Measurements from ENCODE around the gene NINL. TPM values are rescaled to one million over a fixed set of nuclear protein-coding genes. Genes with fewer than 3 reads are reported as not detected.

Gene NINL
- total and polyA plus RNA-seq, 2 experiments from 2014 or later: 23.2 to 24.5 TPM

GRCh38 chr20:25496968-25497401 lies 88.3 kb downstream of the NINL start:
- H3K4me3 ChIP-seq: no peak overlapping the region
- no peaks in the 10 kb centered on the region for H3K36me3 ChIP-seq (replicated peaks; ENCODE audit: insufficient read depth, low read depth)
- H2AFZ ChIP-seq: no peak overlapping the region
- DNase-seq (ENCODE audit: low spot score): no peak
- no peaks in the 10 kb centered on the region for H3K27me3 ChIP-seq
- H3K9me2 ChIP-seq (replicated peaks; ENCODE audit: insufficient read depth): no peaks in the 10 kb centered on the region
- 88% methylated on average over 9 of the region's 9 CpGs for WGBS (ENCODE audit: low lambda C conversion rate, missing lambda C conversion rate)
- no peaks in the 10 kb centered on the region for H3K9me3 ChIP-seq (ENCODE audit: low read depth)
- H3K79me2 ChIP-seq: no peaks in the 10 kb centered on the region
- H3K27ac ChIP-seq: no peak overlapping the region
- H4K20me1 ChIP-seq (ENCODE audit: insufficient read depth, poor library complexity, severe bottlenecking): no peaks in the 10 kb centered on the region
- no peak overlapping the region for H3K4me2 ChIP-seq
- no peaks in the 10 kb centered on the region for H3K4me1 ChIP-seq (ENCODE audit: insufficient read depth)
- no peak for TF ChIP-seq EZH2phosphoT487 (IDR thresholded peaks at IDR 0.05; ENCODE audit: low read depth, severe bottlenecking, unreplicated experiment)
- no peak for TF ChIP-seq CTCF (IDR thresholded peaks at IDR 0.05; ENCODE audit: poor library complexity)
- TF ChIP-seq EZH2 (IDR thresholded peaks at IDR 0.05; ENCODE audit: borderline replicate concordance): no peak

- DNase-seq (ENCODE audit: low spot score): no peak
- Histone ChIP-seq H3K27me3 (no peaks in the 10 kb centered on the region), H4K20me1 (ENCODE audit: insufficient read depth, poor library complexity, severe bottlenecking) (no peaks in the 10 kb centered on the region), H3K4me3 (no peak overlapping the region), H3K27ac (no peak overlapping the region), H3K79me2 (no peaks in the 10 kb centered on the region), H3K4me1 (ENCODE audit: insufficient read depth) (no peaks in the 10 kb centered on the region), H3K9me2 (replicated peaks; ENCODE audit: insufficient read depth) (no peaks in the 10 kb centered on the region), H3K4me2 (no peak overlapping the region), H2AFZ (no peak overlapping the region), H3K9me3 (ENCODE audit: low read depth) (no peaks in the 10 kb centered on the region), H3K36me3 (replicated peaks; ENCODE audit: insufficient read depth, low read depth) (no peaks in the 10 kb centered on the region)
- no peak for TF ChIP-seq EZH2phosphoT487 (IDR thresholded peaks at IDR 0.05; ENCODE audit: low read depth, severe bottlenecking, unreplicated experiment)
- TF ChIP-seq EZH2 (IDR thresholded peaks at IDR 0.05; ENCODE audit: borderline replicate concordance): no peak
- no peak for TF ChIP-seq CTCF (IDR thresholded peaks at IDR 0.05; ENCODE audit: poor library complexity)
- WGBS (ENCODE audit: low lambda C conversion rate, missing lambda C conversion rate): 97% methylated on average over 14 of the region's 14 CpGs
These were observed 89.0 kb downstream of the NINL start for GRCh38 chr20:25496165-25496967.

- no peak overlapping the region for H3K4me3 ChIP-seq
- H3K79me2 ChIP-seq: no peaks in the 10 kb centered on the region
- TF ChIP-seq CTCF (IDR thresholded peaks at IDR 0.05; ENCODE audit: poor library complexity) (no peak), EZH2 (IDR thresholded peaks at IDR 0.05; ENCODE audit: borderline replicate concordance) (no peak), EZH2phosphoT487 (IDR thresholded peaks at IDR 0.05; ENCODE audit: low read depth, severe bottlenecking, unreplicated experiment) (no peak)
- no peak overlapping the region for H2AFZ ChIP-seq
- H3K4me2 ChIP-seq: no peak overlapping the region
- H4K20me1 ChIP-seq (ENCODE audit: insufficient read depth, poor library complexity, severe bottlenecking): no peaks in the 10 kb centered on the region
- no peaks in the 10 kb centered on the region for H3K36me3 ChIP-seq (replicated peaks; ENCODE audit: insufficient read depth, low read depth)
- no peaks in the 10 kb centered on the region for H3K9me2 ChIP-seq (replicated peaks; ENCODE audit: insufficient read depth)
- H3K9me3 ChIP-seq (ENCODE audit: low read depth): no peaks in the 10 kb centered on the region
- DNase-seq (ENCODE audit: low spot score): no peak
- no peaks in the 10 kb centered on the region for H3K27me3 ChIP-seq
- H3K27ac ChIP-seq: no peak overlapping the region
- H3K4me1 ChIP-seq (ENCODE audit: insufficient read depth): no peaks in the 10 kb centered on the region
- 94% methylated on average over 16 of the region's 18 CpGs for WGBS (ENCODE audit: low lambda C conversion rate, missing lambda C conversion rate)
These were observed 90.0 kb downstream of the NINL start for GRCh38 chr20:25495189-25495824.
